Measurements from ENCODE around the gene DDX25.

DDX25 gene

GRCh38 chr11:125931116-125931515 lies 26.8 kb downstream of the DDX25 start:
- Mint-ChIP-seq H3K27me3 (ENCODE audit: low read depth, poor library complexity) (peaks cover 10% of the 10 kb centered on the region), H3K36me3 (ENCODE audit: low read depth) (no peaks in the 10 kb centered on the region), H3K27ac (no peak overlapping the region)

DNA sequence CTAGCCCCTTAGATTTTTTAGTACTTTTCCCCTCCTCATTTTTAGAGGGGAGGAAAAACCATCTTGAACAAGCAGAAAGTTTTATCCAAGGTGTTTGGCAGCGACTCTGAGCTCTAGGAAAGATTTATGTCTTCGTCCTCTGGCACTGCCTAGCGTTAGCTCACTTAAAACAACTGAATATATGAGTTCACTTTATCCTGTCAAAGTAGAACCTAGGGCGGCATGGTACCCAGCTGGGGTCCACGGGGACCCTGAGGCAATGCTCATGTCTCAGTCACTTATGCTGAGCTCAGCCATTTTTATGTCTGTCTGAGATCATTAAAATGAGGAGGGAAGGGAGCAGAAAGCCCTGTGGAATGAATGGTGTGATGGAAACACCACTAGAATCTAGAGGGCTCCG lies 27.4 kb downstream of the DDX25 start:
- DNase-seq, result no peak
- Mint-ChIP-seq H3K9me3 (no peaks in the 10 kb centered on the region), H3K36me3 (ENCODE audit: low read depth) (no peaks in the 10 kb centered on the region), H3K27me3 (ENCODE audit: low read depth, poor library complexity) (peaks cover 10% of the 10 kb centered on the region), H3K4me3 (no peak overlapping the region), H3K27ac (no peak overlapping the region), H3K4me1 (peaks cover 32% of the 10 kb centered on the region)
- no peak for TF ChIP-seq CTCF (IDR thresholded peaks at IDR 0.05)

More at GRCh38 chr11:125931116-125931515, 26.8 kb downstream of the DDX25 start:
- DNase-seq, result no peak
- TF ChIP-seq CTCF (IDR thresholded peaks at IDR 0.05), result no peak
- peaks cover 34% of the 10 kb centered on the region for H3K4me1 Mint-ChIP-seq
- no peak overlapping the region for H3K4me3 Mint-ChIP-seq
- no peaks in the 10 kb centered on the region for H3K9me3 Mint-ChIP-seq

DNA sequence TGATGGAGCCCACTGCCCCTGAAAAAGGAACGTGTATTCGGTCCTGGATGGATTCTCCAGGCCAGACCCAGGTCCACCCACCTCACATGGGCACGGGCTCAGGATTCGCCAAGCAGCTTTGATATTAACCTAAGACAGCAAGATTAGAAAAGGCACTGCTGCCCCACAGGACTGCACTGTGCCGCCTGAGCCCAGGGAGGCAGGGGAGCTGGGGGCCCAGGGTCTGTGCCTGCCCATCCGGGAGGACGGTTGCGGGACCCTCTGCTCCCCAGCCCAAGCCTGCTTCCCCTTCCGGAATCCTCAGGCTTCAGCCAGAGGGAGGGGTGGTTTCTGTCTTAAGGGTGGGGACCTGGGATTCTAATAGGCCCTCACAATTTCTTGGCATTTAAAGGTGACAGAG lies 28.0 kb downstream of the DDX25 start:
- H3K4me1 Mint-ChIP-seq, result peaks cover 27% of the 10 kb centered on the region
- H3K4me3 Mint-ChIP-seq, result no peak overlapping the region
- DNase-seq, result no peak
- H3K27ac Mint-ChIP-seq, result no peak overlapping the region
- no peaks in the 10 kb centered on the region for H3K9me3 Mint-ChIP-seq
- peaks cover 10% of the 10 kb centered on the region for H3K27me3 Mint-ChIP-seq (ENCODE audit: low read depth, poor library complexity)
- H3K36me3 Mint-ChIP-seq (ENCODE audit: low read depth), result no peaks in the 10 kb centered on the region
- TF ChIP-seq CTCF (IDR thresholded peaks at IDR 0.05), result no peak

DNA sequence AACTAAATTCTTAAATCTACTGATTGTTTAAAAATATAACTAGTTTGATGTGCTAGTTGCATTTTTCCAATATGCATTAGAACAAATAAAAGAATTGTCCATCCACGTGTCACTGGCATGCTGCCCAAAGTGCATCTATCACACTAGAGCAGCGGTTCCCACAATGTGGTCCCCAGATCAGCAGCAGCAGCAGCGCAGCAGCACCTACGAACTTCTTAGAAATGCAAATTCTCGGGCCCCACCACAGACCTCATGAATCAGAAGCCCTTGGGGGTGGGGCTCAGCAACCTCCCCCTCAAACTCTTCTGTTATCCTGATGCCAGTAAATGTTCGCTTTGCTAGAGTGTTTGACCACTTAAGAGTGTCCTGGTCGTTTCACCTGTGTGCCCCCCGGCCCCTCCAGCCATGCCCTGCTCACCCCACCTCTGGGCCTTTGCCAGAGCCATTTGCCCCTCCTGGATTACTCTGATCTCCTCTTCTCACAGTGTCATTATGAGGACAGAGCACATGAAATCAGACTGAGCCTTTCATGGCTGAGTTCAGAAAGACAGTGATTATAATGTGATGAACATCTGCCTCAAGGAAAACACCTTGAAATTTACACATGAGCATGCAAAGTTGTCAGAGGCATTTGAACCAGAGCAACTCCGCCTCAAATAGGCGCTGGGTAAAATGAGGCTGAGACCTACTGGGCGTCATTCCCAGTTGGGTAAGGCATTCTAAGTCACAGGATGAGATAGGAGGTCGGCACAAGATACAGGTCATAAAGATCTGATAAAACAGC lies 28.9 kb downstream of the DDX25 start:
- Mint-ChIP-seq H3K4me3 (no peak overlapping the region), H3K36me3 (ENCODE audit: low read depth) (no peaks in the 10 kb centered on the region), H3K4me1 (peaks cover 27% of the 10 kb centered on the region), H3K9me3 (no peaks in the 10 kb centered on the region), H3K27ac (no peak overlapping the region), H3K27me3 (ENCODE audit: low read depth, poor library complexity) (peaks cover 10% of the 10 kb centered on the region)
- TF ChIP-seq CTCF (IDR thresholded peaks at IDR 0.05), result no peak
- DNase-seq, result no peak

GRCh38 chr11:125934473-125934872 lies 30.2 kb downstream of the DDX25 start:
- H3K36me3 Mint-ChIP-seq (ENCODE audit: low read depth), result no peaks in the 10 kb centered on the region
- H3K27ac Mint-ChIP-seq, result no peak overlapping the region
- H3K9me3 Mint-ChIP-seq, result no peaks in the 10 kb centered on the region
- peaks cover 10% of the 10 kb centered on the region for H3K27me3 Mint-ChIP-seq (ENCODE audit: low read depth, poor library complexity)
- H3K4me3 Mint-ChIP-seq, result no peak overlapping the region
- TF ChIP-seq CTCF (IDR thresholded peaks at IDR 0.05), result no peak
- no peak for DNase-seq
- H3K4me1 Mint-ChIP-seq, result peaks cover 35% of the 10 kb centered on the region

GRCh38 chr11:125935056-125935455 lies 30.7 kb downstream of the DDX25 start:
- TF ChIP-seq CTCF (IDR thresholded peaks at IDR 0.05), result no peak
- Mint-ChIP-seq H3K4me3 (no peak overlapping the region), H3K4me1 (peaks cover 35% of the 10 kb centered on the region), H3K36me3 (ENCODE audit: low read depth) (no peaks in the 10 kb centered on the region), H3K27me3 (ENCODE audit: low read depth, poor library complexity) (peaks cover 10% of the 10 kb centered on the region), H3K27ac (no peak overlapping the region), H3K9me3 (no peaks in the 10 kb centered on the region)
- no peak for DNase-seq
